HepG2 (cell line): ENCODE results near the gene HCK. TPM values are rescaled to one million over a fixed set of nuclear protein-coding genes. Genes with fewer than 3 reads are reported as not detected.

Experiments used
- HOXD1 ChIP-seq: sonication (generic); formaldehyde crosslinking; IDR thresholded peaks from 2 replicates; pipeline ENCODE4 v1.5.0; 2020; ENCODE audit warnings: missing genetic modification reagents
- MED1 ChIP-seq: sonication (generic); formaldehyde crosslinking; IDR thresholded peaks from 2 replicates; pipeline ENCODE4 v1.4.0; 2020; ENCODE audit warnings: missing genetic modification reagents
- MXD3 ChIP-seq: IDR thresholded peaks from 2 replicates; pipeline ENCODE4 v1.6.1; 2016; ENCODE audit warnings: mild to moderate bottlenecking, missing biosample characterization, missing genetic modification reagents
- PATZ1 ChIP-seq: sonication (generic); formaldehyde crosslinking; IDR thresholded peaks from 2 replicates; pipeline ENCODE4 v1.4.0; 2020; ENCODE audit warnings: missing genetic modification reagents
- REXO4 ChIP-seq: sonication (generic); formaldehyde crosslinking; IDR thresholded peaks from 2 replicates; pipeline ENCODE4 v1.8.0; 2022; ENCODE audit warnings: missing genetic modification reagents, mild to moderate bottlenecking, borderline replicate concordance
- WIZ ChIP-seq: sonication (generic); formaldehyde crosslinking; IDR thresholded peaks from 2 replicates; pipeline ENCODE4 v1.5.1; 2020; ENCODE audit warnings: mild to moderate bottlenecking, missing genetic modification reagents
- ZBTB25 ChIP-seq: IDR thresholded peaks from 2 replicates; pipeline ENCODE4 v1.6.1; 2018; ENCODE audit warnings: missing genetic modification reagents
- ZNF180 ChIP-seq: sonication (generic); formaldehyde crosslinking; IDR thresholded peaks from 2 replicates; pipeline ENCODE4 v1.4.0; 2020; ENCODE audit warnings: low read depth, missing genetic modification reagents, borderline replicate concordance
- ZNF382 ChIP-seq: sonication (generic); formaldehyde crosslinking; IDR thresholded peaks from 2 replicates; pipeline ENCODE4 v1.5.0; 2020; ENCODE audit warnings: missing genetic modification reagents, mild to moderate bottlenecking, borderline replicate concordance
- ZNF570 ChIP-seq: sonication (generic); formaldehyde crosslinking; IDR thresholded peaks from 2 replicates; pipeline ENCODE4 v1.4.0; 2020; ENCODE audit warnings: mild to moderate bottlenecking, missing genetic modification reagents, borderline replicate concordance
- ZNF572 ChIP-seq: sonication (generic); formaldehyde crosslinking; IDR thresholded peaks from 2 replicates; pipeline ENCODE4 v1.5.1; 2020; ENCODE audit warnings: mild to moderate bottlenecking, missing genetic modification reagents
- ZNF687 ChIP-seq: sonication (generic); formaldehyde crosslinking; IDR thresholded peaks from 2 replicates; pipeline ENCODE4 v1.5.1; 2020; ENCODE audit warnings: mild to moderate bottlenecking, missing genetic modification reagents, moderate library complexity
- ZNF841 ChIP-seq: sonication (generic); formaldehyde crosslinking; IDR thresholded peaks from 2 replicates; pipeline ENCODE4 v1.8.1; 2023; ENCODE audit warnings: missing genetic modification reagents, borderline replicate concordance
- polyA plus RNA-seq, 8 experiments: library from polyadenylated mRNA; depleted of rRNA in 3 of 8; stranded (reverse) in 7 of 8; unstranded in 1 of 8; fragments of >200 nt; fragmentation: Illumina TruSeq in 4 of 8; extraction: Trizol in 4 of 8; gene quantifications; 2 replicates each; pipeline versions ENCODE4 v1.2.1 to v1.2.3, GENCODE V29; 2011 to 2016; ENCODE audit warnings: low read depth in 4 of 8, missing spikeins in 1 of 8, mixed read lengths in 1 of 8; ENCODE audit not compliant: insufficient read depth in 1 of 8
- total RNA-seq, 5 experiments: library from RNA; depleted of rRNA; stranded (reverse); fragments of >200 nt; fragmentation: Illumina TruSeq; extraction: Trizol; gene quantifications; 2 replicates each; pipeline ENCODE4 v1.2.3, GENCODE V29; 2016; ENCODE audit warnings: low read depth in 1 of 5
- TF ChIP-seq, protein P1 (sequence below): sonication (generic); formaldehyde crosslinking; IDR thresholded peaks from 2 replicates; pipeline ENCODE4 v1.4.0; 2020; ENCODE audit warnings: missing genetic modification reagents, low read depth, mild to moderate bottlenecking, borderline replicate concordance
- TF ChIP-seq, protein P2 (sequence below): sonication (generic); formaldehyde crosslinking; IDR thresholded peaks from 2 replicates; pipeline ENCODE4 v1.9.0; 2022; ENCODE audit warnings: low read depth, missing genetic modification reagents
- TF ChIP-seq, protein P3 (sequence below): IDR thresholded peaks from 2 replicates; pipeline ENCODE4 v1.6.1; 2012; ENCODE audit warnings: inconsistent platforms
- TF ChIP-seq, protein P4 (sequence below): sonication (generic); formaldehyde crosslinking; IDR thresholded peaks from 2 replicates; pipeline ENCODE4 v1.8.0; 2022; ENCODE audit warnings: mild to moderate bottlenecking, missing genetic modification reagents, moderate library complexity

Gene HCK
- total and polyA plus RNA-seq, 2 of the 13 experiments (the other 11 are each of a cell fraction or from before 2014, with no cell fraction given) = 0.04 TPM; not detected in 1

DNA sequence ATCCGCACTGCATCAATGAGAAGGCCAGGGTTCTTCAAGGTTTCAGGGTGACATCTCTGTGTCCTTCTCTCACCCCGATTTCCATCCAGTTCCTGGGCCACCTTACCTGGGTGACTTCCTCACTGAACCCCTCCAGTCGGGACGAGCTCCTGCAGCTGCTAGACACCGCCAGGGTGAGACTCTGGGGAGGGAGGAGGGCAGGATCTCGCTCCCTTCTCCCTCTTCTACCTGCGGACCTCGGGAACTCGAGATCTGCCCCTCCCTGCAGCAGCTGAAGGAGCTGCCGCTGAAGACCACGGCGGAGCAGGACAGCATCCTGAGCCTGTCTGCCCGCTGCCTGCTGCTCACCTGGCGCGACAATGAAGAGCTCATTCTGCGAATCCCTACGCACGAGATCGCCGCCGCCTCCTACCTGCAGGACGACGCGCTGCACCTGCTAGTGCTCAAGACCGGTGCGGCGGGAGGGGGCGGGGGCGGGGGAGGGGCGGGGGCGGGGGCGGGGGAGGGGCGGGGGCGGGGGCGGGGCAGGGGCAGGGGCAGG is 34.3 kb upstream of the HCK start (continued):
- TF ChIP-seq ZNF687 (no peak; the same call in 1 of the 2 replicates), ZNF572 (CRISPR knock-in tag) (peak; percentile 60; the same call in 1 of the 2 replicates), ZNF570 (CRISPR knock-in tag) (no peak), REXO4 (no peak), ZBTB25 (CRISPR knock-in tag) (no peak), WIZ (CRISPR knock-in tag) (no peak), PATZ1 (peak; percentile 47; the same call in 1 of the 2 replicates), ZNF382 (CRISPR knock-in tag) (no peak), HOXD1 (no peak), MED1 (CRISPR knock-in tag) (no peak), MXD3 (CRISPR knock-in tag) (no peak; the same call in 1 of the 2 replicates), ZNF180 (CRISPR knock-in tag) (no peak), ZNF841 (CRISPR knock-in tag) (no peak)
- TF ChIP-seq, protein P1, sequence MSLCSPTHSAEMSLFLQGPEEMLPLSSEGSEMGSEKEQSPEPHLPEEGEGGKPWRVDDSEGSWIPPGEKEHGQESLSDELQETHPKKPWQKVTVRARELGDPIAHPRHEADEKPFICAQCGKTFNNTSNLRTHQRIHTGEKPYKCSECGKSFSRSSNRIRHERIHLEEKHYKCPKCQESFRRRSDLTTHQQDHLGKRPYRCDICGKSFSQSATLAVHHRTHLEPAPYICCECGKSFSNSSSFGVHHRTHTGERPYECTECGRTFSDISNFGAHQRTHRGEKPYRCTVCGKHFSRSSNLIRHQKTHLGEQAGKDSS (CRISPR knock-in tag) = no peak
- TF ChIP-seq, protein P2, sequence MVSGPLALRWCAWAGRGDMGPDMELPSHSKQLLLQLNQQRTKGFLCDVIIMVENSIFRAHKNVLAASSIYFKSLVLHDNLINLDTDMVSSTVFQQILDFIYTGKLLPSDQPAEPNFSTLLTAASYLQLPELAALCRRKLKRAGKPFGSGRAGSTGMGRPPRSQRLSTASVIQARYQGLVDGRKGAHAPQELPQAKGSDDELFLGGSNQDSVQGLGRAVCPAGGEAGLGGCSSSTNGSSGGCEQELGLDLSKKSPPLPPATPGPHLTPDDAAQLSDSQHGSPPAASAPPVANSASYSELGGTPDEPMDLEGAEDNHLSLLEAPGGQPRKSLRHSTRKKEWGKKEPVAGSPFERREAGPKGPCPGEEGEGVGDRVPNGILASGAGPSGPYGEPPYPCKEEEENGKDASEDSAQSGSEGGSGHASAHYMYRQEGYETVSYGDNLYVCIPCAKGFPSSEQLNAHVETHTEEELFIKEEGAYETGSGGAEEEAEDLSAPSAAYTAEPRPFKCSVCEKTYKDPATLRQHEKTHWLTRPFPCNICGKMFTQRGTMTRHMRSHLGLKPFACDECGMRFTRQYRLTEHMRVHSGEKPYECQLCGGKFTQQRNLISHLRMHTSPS (CRISPR knock-in tag) = no peak
- TF ChIP-seq, protein P3, sequence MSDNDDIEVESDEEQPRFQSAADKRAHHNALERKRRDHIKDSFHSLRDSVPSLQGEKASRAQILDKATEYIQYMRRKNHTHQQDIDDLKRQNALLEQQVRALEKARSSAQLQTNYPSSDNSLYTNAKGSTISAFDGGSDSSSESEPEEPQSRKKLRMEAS = no peak
- TF ChIP-seq, protein P4, sequence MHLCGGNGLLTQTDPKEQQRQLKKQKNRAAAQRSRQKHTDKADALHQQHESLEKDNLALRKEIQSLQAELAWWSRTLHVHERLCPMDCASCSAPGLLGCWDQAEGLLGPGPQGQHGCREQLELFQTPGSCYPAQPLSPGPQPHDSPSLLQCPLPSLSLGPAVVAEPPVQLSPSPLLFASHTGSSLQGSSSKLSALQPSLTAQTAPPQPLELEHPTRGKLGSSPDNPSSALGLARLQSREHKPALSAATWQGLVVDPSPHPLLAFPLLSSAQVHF (CRISPR knock-in tag) = no peak
